HG02884 (cell line): ENCODE results near the gene HOXA10.

Experiments used
- ATAC-seq: cut with Tn5 transposase; IDR thresholded peaks from one replicate; pipeline ENCODE4 v1.9.1; 2021; ENCODE audit warnings: mild to moderate bottlenecking, moderate library complexity; ENCODE audit not compliant: unreplicated experiment

HOXA10 gene

DNA sequence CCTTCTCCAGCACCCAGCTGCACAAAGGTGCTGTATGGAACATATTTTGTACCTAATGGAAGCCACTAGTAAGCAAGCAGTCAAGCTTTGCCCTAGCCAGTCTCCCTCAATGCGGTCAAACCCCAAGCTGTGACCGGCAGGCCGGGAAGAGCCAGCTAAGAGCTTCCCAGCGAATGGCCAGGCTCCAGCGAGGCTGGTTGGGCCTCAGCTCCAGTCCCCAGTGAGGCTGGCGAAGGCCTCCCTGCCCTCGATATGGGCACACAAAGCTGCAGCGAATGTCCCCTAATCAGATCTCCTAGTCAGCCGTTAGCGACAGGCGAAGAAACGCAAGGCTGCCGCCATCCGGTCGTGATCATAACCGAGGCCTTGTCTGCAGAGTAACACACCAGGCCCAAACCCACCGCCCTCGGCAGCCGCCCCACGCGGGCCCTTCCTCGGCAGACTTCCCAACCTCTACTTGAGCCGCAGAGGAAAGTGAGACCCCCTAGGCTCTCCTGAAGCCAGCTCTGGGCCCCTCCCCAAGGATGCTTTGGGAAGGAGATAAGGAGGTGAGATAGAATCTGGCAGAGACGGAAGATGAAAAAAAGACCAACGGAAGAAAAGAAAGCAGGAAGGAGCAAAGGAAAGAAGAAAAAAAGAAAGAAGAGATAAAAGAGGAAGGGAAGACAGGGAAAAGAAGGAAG is 5.7 kb downstream of the HOXA10 start:
- ATAC-seq: no peak

DNA sequence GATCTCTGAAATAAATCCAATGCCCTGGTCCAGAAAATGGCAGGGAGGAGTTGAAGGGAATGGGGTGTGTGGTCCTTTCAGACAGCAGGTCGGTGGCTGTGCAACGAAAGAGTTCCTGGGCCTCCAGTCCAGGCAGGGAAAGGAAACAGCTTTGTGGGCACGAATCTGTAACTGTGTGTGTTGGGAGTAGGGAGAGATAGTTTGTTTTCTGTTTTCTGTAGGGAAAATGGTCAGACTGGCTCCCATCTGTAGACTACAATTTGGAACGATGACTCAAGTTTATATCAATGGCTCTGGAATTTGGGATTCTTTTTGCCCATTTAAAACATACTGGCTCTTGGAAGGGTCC is 6.2 kb downstream of the HOXA10 start:
- no peak for ATAC-seq

DNA sequence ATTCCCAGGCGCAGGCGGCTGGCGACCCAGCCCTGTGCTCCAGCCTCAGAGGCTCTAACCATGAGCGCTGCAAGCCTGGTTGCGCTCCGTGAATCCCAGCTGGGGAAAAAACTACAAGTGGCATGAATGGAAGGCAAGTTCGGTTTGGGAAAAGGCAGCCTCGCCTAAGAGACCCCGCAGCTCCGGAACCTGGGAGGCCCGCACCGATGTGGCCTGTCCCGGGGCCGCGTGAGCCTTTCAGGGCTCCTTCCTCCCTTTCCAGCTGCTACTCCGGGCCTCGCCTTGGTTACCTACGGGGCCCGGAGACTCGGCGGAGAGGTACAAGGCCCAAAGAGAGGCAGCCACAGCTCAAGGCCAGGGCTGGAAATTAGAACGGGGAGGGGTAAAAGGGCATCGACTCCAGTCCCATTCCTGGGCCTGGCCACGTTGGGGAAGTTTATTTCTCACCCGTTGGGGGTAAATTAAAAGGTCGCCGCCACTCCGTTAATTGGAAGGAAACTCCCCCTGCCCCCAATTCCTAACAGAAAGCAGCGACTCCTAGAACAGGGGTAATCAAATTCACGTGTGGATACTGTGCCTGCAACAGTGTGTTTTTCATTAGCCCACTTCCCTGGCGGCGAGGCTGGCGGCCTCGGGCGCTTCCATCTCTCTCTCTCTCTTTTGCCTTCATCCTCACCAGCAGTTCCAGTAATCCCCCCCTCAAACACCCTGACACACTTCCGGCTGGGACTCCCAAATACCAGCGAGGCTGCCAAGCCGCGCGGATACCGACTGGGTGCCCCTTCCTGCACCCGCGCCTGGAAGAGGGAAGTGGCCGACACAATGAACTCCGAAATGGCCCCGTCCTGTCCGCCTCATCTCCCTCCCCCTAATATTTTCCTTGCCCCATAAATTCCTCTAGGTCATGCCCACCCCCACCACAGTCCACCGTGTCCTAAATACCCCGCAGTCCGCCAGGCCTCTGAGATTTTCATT is 7.3 kb downstream of the HOXA10 start:
- ATAC-seq: no peak

DNA sequence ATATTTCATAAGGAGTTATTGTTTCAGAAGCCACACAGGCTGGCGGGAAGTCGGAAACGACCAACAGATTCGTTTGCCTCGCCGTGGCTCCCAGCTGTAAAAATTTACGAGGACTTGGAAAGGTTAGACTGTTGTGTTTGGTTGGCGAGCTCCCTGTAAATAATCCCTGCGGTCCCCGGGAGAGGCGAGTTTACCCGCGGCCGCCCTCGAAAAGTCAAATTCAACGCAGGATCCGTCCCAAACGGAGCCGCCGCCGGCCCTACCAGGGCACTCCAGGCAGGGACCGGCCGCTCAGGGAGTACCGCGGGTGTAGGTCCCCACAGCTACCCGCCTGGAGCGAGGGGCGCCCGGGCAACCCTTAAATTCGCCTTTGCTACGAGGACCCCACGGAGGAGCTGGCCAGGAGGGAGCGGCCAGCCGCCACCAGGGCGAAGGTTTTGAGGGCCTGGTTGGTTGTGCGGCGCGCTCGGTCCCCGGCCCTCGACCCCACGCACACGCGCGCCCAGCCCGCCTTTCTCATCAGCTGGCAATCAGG is 8.1 kb downstream of the HOXA10 start:
- ATAC-seq: no peak

DNA sequence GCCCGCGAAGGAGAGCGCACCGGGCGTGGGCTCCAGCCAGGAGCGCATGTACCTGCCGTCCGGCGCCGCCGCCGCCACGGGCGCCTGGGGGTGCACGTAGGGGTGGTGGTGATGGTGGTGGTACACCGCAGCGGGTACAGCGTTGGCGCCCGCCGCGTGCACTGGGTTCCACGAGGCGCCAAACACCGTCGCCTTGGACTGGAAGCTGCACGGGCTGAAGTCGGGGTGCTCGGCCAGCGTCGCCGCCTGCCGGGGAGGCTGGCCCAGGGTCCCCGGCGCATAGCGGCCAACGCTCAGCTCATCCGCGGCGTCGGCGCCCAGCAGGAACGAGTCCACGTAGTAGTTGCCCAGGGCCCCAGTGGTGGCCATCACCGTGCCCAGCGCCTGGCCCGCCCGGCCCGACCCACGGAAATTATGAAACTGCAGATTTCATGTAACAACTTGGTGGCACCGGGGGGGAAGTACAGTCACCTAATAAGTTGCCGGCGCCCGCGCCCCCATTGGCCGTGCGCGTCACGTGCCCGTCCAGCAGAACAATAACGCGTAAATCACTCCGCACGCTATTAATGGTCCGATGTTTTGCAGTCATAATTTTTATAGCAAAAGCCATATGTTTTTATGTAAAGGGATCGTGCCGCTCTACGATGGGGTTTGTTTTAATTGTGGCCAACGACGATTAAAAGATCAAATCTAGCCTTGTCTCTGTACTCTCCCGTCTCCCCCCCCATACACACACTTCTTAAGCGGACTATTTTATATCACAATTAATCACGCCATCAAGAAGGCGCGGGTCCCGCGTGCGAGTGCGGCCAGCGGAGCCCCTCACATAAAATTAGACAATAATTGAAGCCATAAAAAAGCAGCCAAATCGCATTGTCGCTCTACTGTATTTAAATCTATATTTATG is 8.8 kb downstream of the HOXA10 start, which contains the start of gene HOXA9:
TSS of gene HOXA9 (minus strand) at position 449 of the 907 bp plus-strand sequence. CDS start at position 369, 80 bp downstream.
- no peak for ATAC-seq

DNA sequence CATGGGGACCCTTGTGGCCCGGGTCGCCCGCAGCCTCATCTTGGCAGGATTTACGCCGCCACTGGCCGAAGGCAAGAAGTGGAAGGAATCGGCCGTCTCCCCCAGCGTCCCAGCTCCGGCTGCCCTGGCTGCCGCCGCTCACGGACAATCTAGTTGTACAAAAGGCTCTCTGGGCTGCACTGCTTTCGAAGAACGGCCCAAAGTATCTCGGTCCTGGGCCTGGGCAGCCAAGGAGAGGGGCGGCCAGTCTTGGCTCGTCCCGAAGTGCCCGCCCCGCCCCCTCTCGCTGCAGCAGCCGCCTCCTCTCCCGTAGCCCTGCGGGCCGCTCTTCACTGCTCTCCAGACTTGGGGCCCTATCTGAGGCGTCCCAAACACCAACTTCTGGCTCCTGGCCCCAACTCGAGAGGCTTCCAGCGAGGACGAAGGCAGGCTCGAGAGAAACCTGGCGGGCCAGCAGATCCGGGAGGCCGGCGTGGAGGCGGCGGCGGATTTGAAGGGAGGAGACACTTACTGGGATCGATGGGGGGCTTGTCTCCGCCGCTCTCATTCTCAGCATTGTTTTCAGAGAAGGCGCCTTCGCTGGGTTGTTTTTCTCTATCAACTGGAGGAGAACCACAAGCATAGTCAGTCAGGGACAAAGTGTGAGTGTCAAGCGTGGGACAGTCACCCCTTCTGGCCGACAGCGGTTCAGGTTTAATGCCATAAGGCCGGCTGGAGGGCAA is 9.6 kb downstream of the HOXA10 start:
- no peak for ATAC-seq

DNA sequence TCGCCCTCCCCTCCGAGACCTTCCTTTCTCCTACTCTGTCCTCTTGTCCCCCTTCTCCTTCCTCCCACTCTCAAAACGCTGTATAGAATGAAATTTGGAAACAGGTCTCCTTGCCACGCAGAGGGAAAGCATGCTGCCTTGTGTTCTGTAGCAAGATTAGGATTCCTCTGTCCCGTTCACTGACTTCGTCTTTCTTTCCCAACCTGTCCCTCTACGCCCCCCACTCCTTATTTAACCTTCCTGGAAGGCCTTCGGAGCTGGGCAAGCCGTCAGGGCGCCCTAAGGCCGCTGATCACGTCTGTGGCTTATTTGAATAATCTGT is 10.1 kb downstream of the HOXA10 start:
- no peak for ATAC-seq

DNA sequence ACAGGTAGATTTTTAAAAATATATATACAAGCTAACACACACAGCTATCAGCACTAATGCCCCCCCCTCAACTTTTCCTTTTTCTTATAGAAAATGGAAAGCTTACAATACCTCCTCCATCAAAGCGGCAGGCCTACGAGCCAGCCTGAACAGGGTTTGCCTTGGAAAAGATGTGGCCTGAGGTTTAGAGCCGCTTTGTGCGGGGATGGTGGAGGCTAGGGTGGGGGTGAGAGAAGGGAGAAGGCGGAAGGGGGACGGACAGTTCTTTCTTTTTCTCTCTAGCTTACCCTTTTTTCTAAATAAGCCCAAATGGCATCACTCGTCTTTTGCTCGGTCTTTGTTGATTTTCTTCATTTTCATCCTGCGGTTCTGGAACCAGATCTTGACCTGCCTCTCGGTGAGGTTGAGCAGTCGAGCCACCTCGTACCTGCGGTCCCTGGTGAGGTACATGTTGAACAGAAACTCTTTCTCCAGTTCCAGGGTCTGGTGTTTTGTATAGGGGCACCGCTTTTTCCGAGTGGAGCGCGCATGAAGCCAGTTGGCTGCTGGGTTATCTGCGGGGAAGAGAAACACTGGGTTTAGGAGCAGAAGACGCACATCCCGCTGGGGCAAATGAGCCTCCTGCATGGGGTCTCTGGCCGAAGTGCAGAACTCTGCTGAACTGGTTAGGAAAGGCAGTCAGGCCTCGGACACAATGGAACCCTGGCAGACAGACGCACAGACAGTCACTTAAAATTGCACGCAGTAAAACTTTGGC is 10.7 kb downstream of the HOXA10 start:
- ATAC-seq: no peak

DNA sequence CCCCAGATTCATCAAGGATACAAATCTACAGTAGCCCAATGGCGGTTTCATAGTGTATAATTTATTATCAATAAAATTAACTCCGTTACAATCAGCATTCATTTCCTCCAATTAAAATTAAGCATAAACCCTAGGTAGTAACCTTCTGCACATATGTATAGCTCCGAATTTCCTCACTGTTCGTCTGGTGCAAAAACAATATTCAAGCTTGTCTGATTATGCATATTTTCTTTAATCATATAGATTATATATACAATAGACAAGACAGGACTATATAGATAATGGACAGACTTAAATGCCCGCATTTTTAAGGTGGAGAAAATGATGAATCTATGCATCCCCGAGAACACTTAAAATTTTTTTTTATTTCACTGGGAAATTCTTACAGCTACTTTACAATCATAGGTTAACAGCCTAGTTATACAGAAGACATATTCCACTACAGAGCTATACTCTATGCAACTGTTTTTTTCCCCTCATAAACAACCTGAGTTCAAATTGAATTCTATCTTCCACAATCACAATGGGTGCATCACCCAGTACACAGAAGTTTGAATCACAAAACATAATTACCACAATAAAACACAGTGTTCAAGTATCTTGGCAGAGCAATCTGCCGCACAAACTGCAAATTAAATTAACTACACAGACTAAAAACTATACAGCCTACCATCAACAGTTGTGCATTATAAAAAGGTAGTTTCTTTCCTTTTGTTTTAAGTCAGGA is 11.4 kb downstream of the HOXA10 start:
- no peak for ATAC-seq

DNA sequence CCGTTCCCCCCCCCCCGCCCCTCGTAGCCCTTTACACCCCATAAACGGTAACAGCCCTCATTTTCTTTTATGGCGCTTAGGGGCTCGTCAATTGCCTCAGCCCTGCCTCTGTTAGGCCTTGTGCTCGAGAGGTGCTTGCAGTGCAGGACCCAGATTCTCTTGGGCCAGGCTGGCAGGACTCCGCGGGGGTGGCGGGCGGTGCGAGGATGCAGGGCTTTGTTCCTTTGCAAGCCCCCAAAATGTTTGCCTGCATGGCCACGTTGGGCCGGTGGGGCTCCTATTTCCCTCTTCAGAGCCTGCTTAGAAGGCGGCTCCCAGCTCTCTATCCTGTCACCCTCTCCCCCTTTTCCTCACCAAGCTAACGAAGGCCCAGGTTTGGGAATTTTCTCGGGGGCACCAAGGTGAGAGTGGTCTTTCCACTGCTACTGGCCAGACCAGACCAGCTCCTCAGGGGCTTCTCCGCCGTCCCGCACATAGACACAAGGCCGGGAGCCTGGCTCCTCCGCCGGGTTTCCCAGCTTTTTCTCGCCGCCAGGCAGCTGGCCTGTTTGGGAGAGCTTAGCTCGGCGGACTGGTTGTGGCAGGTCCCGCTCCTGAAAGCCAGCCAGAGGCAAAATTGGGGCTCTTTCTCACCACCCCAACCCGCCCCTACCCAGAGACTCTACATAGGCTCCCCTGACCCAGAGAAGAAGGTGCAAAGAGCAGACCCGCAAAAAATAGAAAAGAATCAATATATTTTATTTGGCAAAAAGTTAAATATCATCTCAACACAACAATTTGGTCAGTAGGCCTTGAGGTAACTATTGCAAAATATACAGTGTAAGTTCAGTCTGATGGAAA is 12.2 kb downstream of the HOXA10 start:
- no peak for ATAC-seq

DNA sequence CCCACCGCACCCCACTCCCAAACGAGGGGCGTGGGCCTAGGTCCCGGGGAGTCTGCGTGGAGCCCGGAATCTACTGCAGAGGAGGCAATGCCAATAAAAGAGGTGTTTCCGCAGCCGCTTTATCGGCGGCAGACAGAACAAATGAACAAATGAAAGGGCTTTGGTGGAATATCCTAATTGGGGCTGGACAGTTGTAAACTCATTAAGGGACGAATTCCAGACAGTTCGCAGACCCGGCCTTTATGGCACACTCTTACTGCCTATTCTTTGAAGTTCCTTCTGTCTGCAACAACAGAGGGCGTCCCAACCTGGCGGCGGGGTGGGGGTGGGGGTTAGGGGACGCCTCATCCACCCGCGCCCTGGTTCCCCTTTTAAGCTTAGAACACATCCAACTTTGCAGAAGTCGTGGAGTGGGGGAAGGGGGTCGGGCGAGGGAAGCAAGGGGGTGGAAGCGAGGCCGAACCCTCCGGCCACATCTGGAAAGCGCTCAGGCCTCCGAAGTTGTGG is 12.9 kb downstream of the HOXA10 start:
- no peak for ATAC-seq

DNA sequence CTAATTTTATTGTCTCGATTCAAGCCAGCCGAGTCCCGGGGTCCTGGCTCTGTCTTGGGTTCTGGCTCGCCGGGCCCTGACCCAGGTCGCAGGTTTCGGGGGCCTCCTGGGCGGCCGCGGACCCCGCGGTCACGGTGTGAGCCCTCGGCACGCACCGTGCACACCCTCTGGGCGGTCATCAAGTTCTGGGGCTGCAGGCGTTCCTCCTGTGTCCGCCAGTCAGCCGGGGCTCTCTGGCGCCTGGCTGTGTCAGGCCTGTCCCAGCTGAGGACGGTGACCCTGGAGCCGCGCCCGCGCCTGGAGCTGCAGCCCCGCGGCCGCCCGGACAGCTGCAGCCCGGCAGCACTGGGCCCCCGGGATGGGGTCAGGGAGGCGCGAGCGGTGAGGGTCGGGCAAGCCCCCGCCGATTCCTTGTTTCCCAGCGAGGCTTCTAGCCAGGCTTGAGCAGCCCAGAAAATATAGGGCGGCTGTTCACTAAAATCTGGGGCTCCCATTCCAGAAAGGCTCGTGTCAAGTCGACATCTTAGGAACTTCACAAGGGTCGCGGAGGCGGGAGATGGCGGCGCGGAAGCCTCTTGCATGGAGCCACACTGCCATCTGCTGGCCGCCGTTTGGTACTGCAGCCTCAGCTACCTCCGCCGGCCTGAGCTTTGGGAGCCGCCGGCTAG is 13.4 kb downstream of the HOXA10 start:
- ATAC-seq: no peak

DNA sequence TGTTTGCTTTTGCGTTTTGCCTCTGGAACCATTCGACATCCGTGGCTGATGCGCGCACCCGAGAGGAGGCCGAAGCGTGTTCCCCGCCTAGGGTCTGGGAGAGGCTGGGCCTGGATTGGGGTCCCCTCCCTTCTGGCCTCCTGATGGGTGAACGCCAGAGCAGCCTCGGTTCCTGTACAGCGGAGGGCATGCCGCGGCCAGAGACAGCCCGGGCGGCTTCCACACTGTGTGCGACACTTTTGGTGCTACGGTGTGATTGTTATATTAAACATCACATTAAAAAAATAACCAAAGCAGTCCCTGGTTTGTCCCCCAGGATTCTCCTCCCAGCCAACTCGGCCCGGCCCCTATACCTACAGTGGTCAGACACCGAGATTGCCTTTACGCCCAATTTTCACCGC is 14.0 kb downstream of the HOXA10 start:
- no peak for ATAC-seq

DNA sequence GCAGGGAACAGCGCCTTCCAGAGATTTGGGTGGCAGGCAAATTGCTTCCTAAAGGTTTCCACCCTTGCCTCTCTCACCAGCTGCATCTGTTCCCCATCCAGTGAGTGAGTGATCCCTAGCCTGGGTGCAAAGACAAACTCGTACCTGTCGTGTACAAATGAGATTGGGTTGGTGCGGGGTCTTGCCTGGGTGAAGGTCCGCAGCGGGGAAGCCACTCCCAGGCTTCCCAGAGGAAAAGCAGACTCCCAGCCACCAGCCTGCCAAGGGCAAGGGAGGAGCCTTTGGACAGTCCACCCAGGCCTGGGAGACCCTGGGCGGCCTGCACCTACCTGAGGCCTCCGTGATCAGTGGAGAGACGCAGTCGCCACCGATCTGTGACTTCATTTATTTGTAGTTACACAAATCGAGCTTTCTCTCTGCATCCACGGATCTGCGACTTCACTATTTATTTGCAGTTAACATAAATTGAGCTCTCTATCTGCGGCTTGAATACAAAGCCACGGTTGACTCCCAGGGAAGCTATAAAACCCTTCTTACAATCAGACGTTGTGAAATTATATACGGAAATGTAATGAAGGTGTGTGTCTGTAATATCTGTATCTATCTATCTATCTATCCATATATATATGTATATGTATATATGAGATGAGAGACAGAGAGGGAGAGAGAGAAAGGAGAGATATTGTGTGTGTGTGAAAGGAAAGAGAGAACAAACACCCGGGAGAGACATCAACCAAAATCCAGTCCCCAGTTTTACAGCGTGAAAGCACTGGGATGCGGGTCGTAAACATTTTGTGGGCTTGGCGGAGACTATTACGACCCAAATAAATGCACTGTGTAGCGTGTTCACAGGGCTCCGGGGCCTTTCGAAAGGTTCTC is 14.6 kb downstream of the HOXA10 start:
- ATAC-seq: no peak

DNA sequence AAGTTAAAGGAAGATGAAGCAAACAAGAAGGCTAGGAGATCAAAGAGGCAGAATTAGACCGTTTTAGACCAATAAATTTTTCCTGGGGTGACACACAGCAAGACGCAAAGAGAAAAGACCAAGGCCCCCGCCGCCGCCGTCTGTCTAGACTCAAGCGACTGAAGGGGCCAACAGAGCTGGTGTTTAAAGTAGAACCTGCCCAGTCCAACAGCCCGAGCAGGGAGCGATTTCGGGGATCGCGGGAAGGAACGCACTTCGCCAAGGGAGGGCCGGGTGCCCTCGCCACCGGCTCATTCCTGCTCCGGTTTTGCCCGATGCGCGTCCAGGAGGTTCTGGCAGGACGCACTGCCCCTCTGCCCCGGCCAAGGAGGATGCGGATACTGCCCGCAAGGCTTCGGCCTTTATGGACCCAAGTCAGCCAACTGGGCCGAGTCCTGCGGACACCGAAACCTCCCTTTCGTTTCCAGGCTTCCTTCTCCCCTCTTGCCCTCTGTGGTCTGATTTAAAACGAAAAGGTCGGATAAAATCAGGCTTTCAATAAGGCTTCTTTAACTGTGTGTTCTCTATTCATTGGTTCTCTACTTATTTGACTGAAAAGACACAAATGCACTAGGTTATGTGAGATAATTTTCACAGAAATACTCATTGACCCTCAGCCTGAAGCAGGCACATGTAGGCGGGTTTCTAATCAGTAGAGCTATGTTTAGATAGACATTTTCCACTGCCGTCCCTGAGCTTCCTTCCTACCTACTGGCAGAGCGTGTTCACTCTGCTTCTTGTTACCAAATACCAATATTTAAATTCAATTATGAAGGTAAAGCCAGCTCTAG is 15.5 kb downstream of the HOXA10 start:
- no peak for ATAC-seq
